HG03280 (cell line): ENCODE measurements around the gene RELN.

Experiments
- ATAC-seq: cut with Tn5 transposase; IDR thresholded peaks from one replicate; pipeline ENCODE4 v1.9.1; 2021; ENCODE audit warnings: mild to moderate bottlenecking, moderate library complexity; ENCODE audit not compliant: unreplicated experiment

The RELN gene

GRCh38 chr7:103731169-103731568 is 258.3 kb downstream of the RELN start:
- no peak for ATAC-seq

GRCh38 chr7:103729026-103729425 is 260.4 kb downstream of the RELN start:
- no peak for ATAC-seq

GRCh38 chr7:103727982-103728610 is 261.4 kb downstream of the RELN start:
- ATAC-seq = no peak

- ATAC-seq = no peak
Observed at GRCh38 chr7:103719070-103719469, 270.4 kb downstream of the RELN start.

- ATAC-seq = no peak
Observed at GRCh38 chr7:103718482-103719061, 270.9 kb downstream of the RELN start.

- ATAC-seq = no peak
Observed at GRCh38 chr7:103717574-103717973, 271.9 kb downstream of the RELN start.

GRCh38 chr7:103715376-103716120 is 273.9 kb downstream of the RELN start:
- no peak for ATAC-seq

- ATAC-seq = no peak
Observed at GRCh38 chr7:103714376-103714927, 275.0 kb downstream of the RELN start.

- ATAC-seq = no peak
Observed at GRCh38 chr7:103712991-103713778, 276.3 kb downstream of the RELN start.

- ATAC-seq = no peak
Observed at GRCh38 chr7:103711413-103711812, 278.0 kb downstream of the RELN start.

- ATAC-seq = no peak
Observed at GRCh38 chr7:103710247-103710646, 279.2 kb downstream of the RELN start.

- no peak for ATAC-seq
Observed at GRCh38 chr7:103706805-103707204, 282.7 kb downstream of the RELN start.

- ATAC-seq = no peak
Observed at GRCh38 chr7:103705542-103705941, 283.9 kb downstream of the RELN start.

GRCh38 chr7:103704701-103705100 is 284.8 kb downstream of the RELN start:
- ATAC-seq = no peak

- no peak for ATAC-seq
Observed at GRCh38 chr7:103702982-103703381, 286.5 kb downstream of the RELN start.

- ATAC-seq = no peak
Observed at GRCh38 chr7:103702454-103702853, 287.0 kb downstream of the RELN start.

- no peak for ATAC-seq
Observed at GRCh38 chr7:103699032-103699431, 290.4 kb downstream of the RELN start.

- no peak for ATAC-seq
Observed at GRCh38 chr7:103698064-103698463, 291.4 kb downstream of the RELN start.

GRCh38 chr7:103695521-103695920 is 293.9 kb downstream of the RELN start:
- ATAC-seq = no peak

GRCh38 chr7:103694304-103694703 is 295.2 kb downstream of the RELN start:
- ATAC-seq = no peak

- ATAC-seq = no peak
Observed at GRCh38 chr7:103691291-103691690, 298.2 kb downstream of the RELN start.
